Subcutaneous adipose tissue (tissue), 4 donors: ENCODE results near the gene SNX33. TPM values are rescaled to one million over a fixed set of nuclear protein-coding genes. Genes with fewer than 3 reads are reported as not detected.

ENCODE experiments used
- CTCF ChIP-seq: fragments of 450-650 bp; IDR thresholded peaks from one replicate; pipeline ENCODE4 v1.5.1; 2016; ENCODE audit warnings: low read depth, mild to moderate bottlenecking, control low read depth, antibody characterized with exemption, moderate library complexity
- total RNA-seq, 4 donors: library from RNA; depleted of rRNA; stranded (reverse); fragments of >200 nt; gene quantifications; one replicate each; pipeline ENCODE4 v1.1.0, GENCODE V29; 2016

Gene SNX33
- total RNA-seq, 4 donors from 2014 or later, result 17.6 to 38.8 (median 28.9) TPM

- TF ChIP-seq CTCF, result no peak
Measured at GRCh38 chr15:75620058-75620820, 27.5 kb upstream of the SNX33 start.

DNA sequence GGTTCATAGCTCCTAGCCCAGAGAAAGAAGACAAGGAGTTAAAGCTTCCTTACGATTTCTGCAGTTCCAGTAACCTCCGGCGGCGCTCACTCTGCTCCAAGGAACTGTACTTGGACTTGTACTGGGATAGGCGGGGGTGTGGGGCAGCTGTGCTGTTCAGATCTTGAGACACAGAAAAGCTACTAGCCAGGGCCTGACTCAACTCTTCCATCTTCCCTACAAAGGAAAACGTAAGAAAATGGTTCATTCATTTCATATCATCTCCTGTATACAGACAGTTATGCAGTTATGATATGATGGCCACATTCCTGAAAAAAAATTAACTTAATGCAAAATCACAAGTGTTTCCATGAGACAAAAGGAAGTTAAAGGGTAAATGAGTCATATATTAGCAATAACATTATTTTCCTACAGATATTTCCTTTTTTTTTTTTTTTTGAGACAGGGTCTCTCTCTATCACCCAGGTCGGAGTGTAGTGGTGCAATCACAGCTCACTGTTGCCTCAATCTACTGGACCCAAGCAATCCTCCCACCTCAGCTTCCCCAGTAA is 26.8 kb upstream of the SNX33 start:
- no peak for TF ChIP-seq CTCF

DNA sequence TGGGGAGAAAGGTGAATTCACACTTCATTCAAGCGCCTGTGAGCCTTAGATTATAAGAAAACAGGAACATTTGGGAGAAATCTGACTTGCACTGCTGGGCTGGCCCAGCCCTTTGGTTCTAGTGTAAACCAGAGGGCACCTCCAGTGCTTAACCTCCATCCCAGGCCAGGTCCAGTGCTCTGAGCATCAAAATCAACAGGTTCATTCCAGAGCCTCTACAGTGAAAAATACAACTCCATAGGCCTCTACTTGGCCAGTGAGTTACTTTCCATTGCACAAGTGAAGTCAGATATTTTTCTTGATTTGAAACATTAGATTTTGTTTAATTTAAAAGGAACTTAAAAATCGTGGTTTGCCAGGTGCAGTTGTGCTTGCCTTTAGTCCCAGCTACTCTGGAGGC is 25.2 kb upstream of the SNX33 start:
- no peak for TF ChIP-seq CTCF

DNA sequence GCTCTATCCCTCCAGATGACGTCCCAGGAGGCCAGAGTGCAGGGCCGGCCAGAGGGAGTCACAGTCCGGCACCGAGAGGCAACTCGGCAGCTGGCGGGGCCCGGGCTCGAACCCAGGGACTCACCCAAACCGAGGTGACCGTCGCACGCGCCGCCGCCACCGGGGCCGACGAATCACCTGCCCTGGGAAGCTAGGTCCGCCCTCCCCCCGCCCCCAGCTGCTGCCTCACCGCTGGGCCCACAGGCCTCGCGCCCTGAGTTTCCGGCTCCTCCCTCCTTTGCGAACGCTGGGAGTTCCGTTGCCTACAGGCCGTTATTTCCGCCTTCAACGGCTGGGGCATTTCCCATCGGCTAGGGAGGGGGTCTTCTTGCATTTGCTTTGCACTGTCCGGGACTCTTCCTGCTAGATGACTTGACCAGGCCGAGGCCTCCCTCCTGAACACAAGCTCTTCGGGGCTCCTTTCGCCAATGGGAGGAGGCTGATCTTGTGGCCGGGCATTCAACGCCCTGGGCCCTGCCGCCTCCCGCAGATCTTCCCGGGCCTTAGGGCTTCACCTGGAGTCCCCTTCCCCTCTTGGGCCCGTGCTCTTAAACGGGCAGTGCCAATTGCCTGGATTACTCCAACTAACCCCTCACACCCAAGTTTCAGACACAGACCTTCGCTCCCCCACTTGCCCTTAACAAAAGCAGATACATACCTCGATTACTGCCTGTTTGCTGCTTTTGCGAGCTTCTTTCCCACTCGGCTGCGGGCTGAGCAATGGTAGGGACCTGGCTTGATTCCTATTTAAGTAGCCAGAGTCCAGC is 22.0 kb upstream of the SNX33 start, which contains the start of gene SNUPN:
TSS of gene SNUPN (minus strand) at position 184 of the 806 bp plus-strand sequence. CDS start 4,674 bp downstream, outside the sequence.
- TF ChIP-seq CTCF, result no peak

DNA sequence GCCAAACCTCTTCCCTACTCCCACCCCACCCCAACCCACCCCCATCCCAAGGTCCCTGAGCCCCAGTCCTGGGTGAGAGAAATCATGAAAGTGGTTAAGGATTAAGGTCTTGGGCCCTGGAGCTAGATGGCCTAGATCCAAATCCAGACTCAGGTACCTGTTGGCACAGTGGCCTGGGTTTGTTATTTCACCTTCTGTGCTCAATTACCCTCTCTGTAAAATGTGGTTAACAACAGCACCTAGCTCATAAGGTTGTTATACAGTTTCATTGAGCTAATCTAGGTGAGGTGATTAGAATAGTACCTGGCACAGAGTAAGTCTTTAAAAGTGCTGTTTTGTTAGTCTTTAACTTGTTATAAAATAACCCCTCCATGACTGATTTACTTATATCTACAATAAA is 15.8 kb upstream of the SNX33 start:
- TF ChIP-seq CTCF, result no peak

DNA sequence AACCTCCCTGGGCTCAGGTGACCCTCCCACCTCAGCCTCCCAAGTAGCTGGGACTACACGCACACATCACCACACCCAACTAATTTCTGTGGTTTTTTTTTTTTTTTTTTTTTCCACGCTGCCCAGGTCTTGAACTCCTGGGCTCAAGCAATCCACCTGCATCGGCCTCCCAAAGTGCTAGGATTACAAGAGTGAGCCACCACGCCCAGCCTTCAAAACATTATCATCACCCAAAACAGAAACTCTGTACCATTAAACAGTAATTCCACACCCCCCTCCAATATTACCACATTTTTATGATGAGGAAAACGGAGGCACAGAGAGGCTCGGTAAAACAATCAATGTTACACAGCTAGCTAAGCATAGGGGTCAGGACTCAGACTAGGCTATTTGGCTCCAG is 11.7 kb upstream of the SNX33 start:
- no peak for TF ChIP-seq CTCF

DNA sequence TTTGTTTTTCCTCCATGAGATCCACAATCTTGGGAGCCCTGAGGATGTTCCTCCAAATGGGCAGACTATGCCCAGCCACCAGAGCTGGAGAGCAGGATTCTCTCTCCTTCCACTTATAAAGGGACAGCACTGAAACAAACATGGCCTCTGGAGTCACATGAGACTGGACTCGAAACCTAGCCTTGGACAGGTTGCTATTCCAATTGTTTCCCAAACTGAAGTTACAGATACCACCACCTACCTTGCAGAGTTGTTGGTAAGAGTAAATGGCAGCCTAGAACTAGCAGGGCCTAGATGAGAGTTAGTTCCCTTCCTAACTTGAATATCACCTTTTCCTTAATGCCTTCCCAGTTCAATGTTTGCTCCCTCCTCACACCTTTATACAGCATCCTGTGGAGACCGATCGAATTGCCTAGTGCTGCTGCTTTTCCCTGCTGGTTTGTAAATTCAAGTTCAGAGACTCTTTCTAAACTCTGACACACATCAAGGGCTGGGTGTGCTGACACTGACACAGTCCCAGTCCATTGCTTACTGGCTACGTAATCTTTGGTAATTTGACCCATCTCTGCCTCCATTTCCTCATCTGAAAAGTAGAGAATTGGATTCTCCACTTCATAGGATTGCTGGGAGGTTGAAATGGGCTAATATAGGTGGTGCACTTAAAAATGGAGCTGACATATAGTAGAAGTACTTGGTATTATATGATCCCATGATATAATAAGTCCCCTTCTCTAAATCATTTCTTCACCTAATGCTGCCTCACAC is 10.3 kb upstream of the SNX33 start:
- TF ChIP-seq CTCF, result no peak
